Activated naive CD8-positive, alpha-beta T cell treated with anti-CD3 and anti-CD28 coated beads, Interleukin-2, amount 10 ng/mL, durations not matched to agents 7 days and 5 days (primary cell): ENCODE measurements around the gene DNAJB7. TPM values are rescaled to one million over a fixed set of nuclear protein-coding genes. Genes with fewer than 3 reads are reported as not detected.
"Not testable (repeated sequence)": the region's sequence is repeated elsewhere in the genome, so short reads cannot be mapped to it uniquely, and the experiment has no call there.

Experiments used
- ATAC-seq: fragments of 150-1000 bp; cut with Tn5 transposase; one replicate; pipeline ENCODE4 v1.10.0; 2021; ENCODE audit warnings: low read depth, moderate library complexity
- POLR2A ChIA-PET: fragments of 350-600 bp; sonication (Branson Sonifier 250); formaldehyde crosslinking; loops from one replicate; lab custom pipeline; 2021; ENCODE audit warnings: antibody characterized with exemption; lab: Charles Lee
- DNase-seq: peaks from one replicate; pipeline ENCODE4 v3.0.0; 2021
- H3K27ac Mint-ChIP-seq: one replicate; pipeline ENCODE4 v1.8.0; 2022; ENCODE audit warnings: mild to moderate bottlenecking, mixed read lengths
- H3K27me3 Mint-ChIP-seq: one replicate; pipeline ENCODE4 v1.8.0; 2022; ENCODE audit warnings: mild to moderate bottlenecking, moderate library complexity, mixed read lengths
- H3K36me3 Mint-ChIP-seq: one replicate; pipeline ENCODE4 v1.8.0; 2021; ENCODE audit warnings: mild to moderate bottlenecking, mixed read lengths
- H3K4me1 Mint-ChIP-seq: one replicate; pipeline ENCODE4 v1.8.0; 2021; ENCODE audit warnings: mixed read lengths
- H3K4me3 Mint-ChIP-seq: one replicate; pipeline ENCODE4 v1.8.0; 2022; ENCODE audit warnings: mild to moderate bottlenecking, moderate library complexity, mixed read lengths
- H3K9me3 Mint-ChIP-seq: one replicate; pipeline ENCODE4 v1.8.0; 2021; ENCODE audit warnings: mixed read lengths
- total RNA-seq, 2 experiments: library from RNA; stranded (reverse); gene quantifications; one replicate each; pipeline ENCODE4 v1.2.3, GENCODE V29; 2021

The DNAJB7 gene
- total RNA-seq = not detected

GRCh38 chr22:40862013-40862412 is at the start of gene DNAJB7:
TSS of gene DNAJB7 (minus strand) at chr22:40862113. CDS start at chr22:40861994, 119 bp downstream.
- Mint-ChIP-seq H3K9me3 (no peaks in the 10 kb centered on the region), H3K36me3 (peaks cover 8% of the 10 kb centered on the region), H3K27ac (peak within 1 kb of the TSS; percentile 30), H3K27me3 (no peaks in the 10 kb centered on the region), H3K4me1 (peaks cover 17% of the 10 kb centered on the region), H3K4me3 (no peak within 1 kb of the TSS)
- DNase-seq = no peak
- no peak for ATAC-seq
- POLR2A ChIA-PET = no interaction called here

- Mint-ChIP-seq H3K9me3 (no peaks in the 10 kb centered on the region), H3K36me3 (peaks cover 2% of the 10 kb centered on the region), H3K4me3 (no peak overlapping the region), H3K4me1 (no peaks in the 10 kb centered on the region), H3K27me3 (no peaks in the 10 kb centered on the region), H3K27ac (no peak overlapping the region)
- ATAC-seq (no peak), DNase-seq (no peak)
- POLR2A ChIA-PET = no interaction called here
Measured at GRCh38 chr22:40908895-40909294, 47.0 kb upstream of the DNAJB7 start.

- POLR2A ChIA-PET = no interaction called here
- Mint-ChIP-seq H3K27ac (no peak overlapping the region), H3K4me1 (no peaks in the 10 kb centered on the region), H3K36me3 (no peaks in the 10 kb centered on the region), H3K4me3 (no peak overlapping the region), H3K9me3 (no peaks in the 10 kb centered on the region), H3K27me3 (no peaks in the 10 kb centered on the region)
- no peak for ATAC-seq
- DNase-seq = no peak
Measured at GRCh38 chr22:40904101-40904500, 42.2 kb upstream of the DNAJB7 start.

- peak overlapping the region; percentile 6 for H3K27ac Mint-ChIP-seq
- no peaks in the 10 kb centered on the region for H3K36me3 Mint-ChIP-seq
- no peaks in the 10 kb centered on the region for H3K9me3 Mint-ChIP-seq
- H3K4me1 Mint-ChIP-seq = peaks cover 2% of the 10 kb centered on the region
- ATAC-seq (peak; percentile 42), DNase-seq (no peak)
- peak overlapping the region; percentile 53 for H3K4me3 Mint-ChIP-seq
- H3K27me3 Mint-ChIP-seq = no peaks in the 10 kb centered on the region
- POLR2A ChIA-PET = interaction anchor here (0.6 to 1.4 kb wide), 4 partner anchors 19 to 463 kb away, joined by 3 to 6 read pairs (median 3); no protein-coding TSS in a partner anchor
Measured at GRCh38 chr22:40898850-40899357, 37.0 kb upstream of the DNAJB7 start.

GRCh38 chr22:40894417-40894816 is 32.5 kb upstream of the DNAJB7 start:
- POLR2A ChIA-PET = no interaction called here

GRCh38 chr22:40890881-40891280 is 29.0 kb upstream of the DNAJB7 start:
- POLR2A ChIA-PET = no interaction called here
- Mint-ChIP-seq H3K27ac (no peak overlapping the region), H3K4me1 (peaks cover 6% of the 10 kb centered on the region), H3K9me3 (no peaks in the 10 kb centered on the region), H3K27me3 (no peaks in the 10 kb centered on the region), H3K4me3 (no peak overlapping the region), H3K36me3 (peaks cover 5% of the 10 kb centered on the region)
- DNase-seq (no peak), ATAC-seq (no peak)

More at GRCh38 chr22:40894417-40894816, 32.5 kb upstream of the DNAJB7 start:
- DNase-seq (no peak), ATAC-seq (no peak)
- H3K9me3 Mint-ChIP-seq = no peaks in the 10 kb centered on the region
- H3K4me1 Mint-ChIP-seq = peaks cover 2% of the 10 kb centered on the region
- no peaks in the 10 kb centered on the region for H3K27me3 Mint-ChIP-seq
- H3K27ac Mint-ChIP-seq = no peak overlapping the region
- H3K4me3 Mint-ChIP-seq = no peak overlapping the region
- H3K36me3 Mint-ChIP-seq = peaks cover under 1% of the 10 kb centered on the region

GRCh38 chr22:40889116-40889515 is 27.2 kb upstream of the DNAJB7 start:
- H3K4me3 Mint-ChIP-seq = no peak overlapping the region
- peaks cover 6% of the 10 kb centered on the region for H3K4me1 Mint-ChIP-seq
- POLR2A ChIA-PET = interaction anchor here (0.5 kb wide), 1 partner anchor 33 kb away, joined by 3 read pairs; the partner anchor contains the start of gene ST13
- ATAC-seq (no peak), DNase-seq (no peak)
- no peaks in the 10 kb centered on the region for H3K27me3 Mint-ChIP-seq
- H3K27ac Mint-ChIP-seq = peak overlapping the region; percentile 20
- H3K36me3 Mint-ChIP-seq = peaks cover 5% of the 10 kb centered on the region
- H3K9me3 Mint-ChIP-seq = no peaks in the 10 kb centered on the region

GRCh38 chr22:40878922-40879321 is 17.0 kb upstream of the DNAJB7 start:
- DNase-seq = no peak
- POLR2A ChIA-PET = no interaction called here
- Mint-ChIP-seq H3K27me3 (no peaks in the 10 kb centered on the region), H3K4me1 (no peaks in the 10 kb centered on the region), H3K9me3 (no peaks in the 10 kb centered on the region), H3K36me3 (peaks cover 4% of the 10 kb centered on the region), H3K4me3 (no peak overlapping the region), H3K27ac (no peak overlapping the region)
- ATAC-seq = no peak

- Mint-ChIP-seq H3K4me3 (no peak overlapping the region), H3K4me1 (no peaks in the 10 kb centered on the region), H3K27me3 (no peaks in the 10 kb centered on the region), H3K9me3 (no peaks in the 10 kb centered on the region), H3K27ac (no peak overlapping the region), H3K36me3 (peaks cover 3% of the 10 kb centered on the region)
- ATAC-seq (no peak), DNase-seq (no peak)
- POLR2A ChIA-PET = no interaction called here
Measured at GRCh38 chr22:40877488-40877887, 15.6 kb upstream of the DNAJB7 start.

- POLR2A ChIA-PET = no interaction called here
- Mint-ChIP-seq H3K4me3 (no peak overlapping the region), H3K36me3 (peaks cover 2% of the 10 kb centered on the region), H3K27me3 (no peaks in the 10 kb centered on the region), H3K9me3 (no peaks in the 10 kb centered on the region), H3K4me1 (no peaks in the 10 kb centered on the region), H3K27ac (no peak overlapping the region)
- DNase-seq = no peak
- ATAC-seq = no peak
Measured at GRCh38 chr22:40876907-40877306, 15.0 kb upstream of the DNAJB7 start.

GRCh38 chr22:40875111-40875510 is 13.2 kb upstream of the DNAJB7 start:
- Mint-ChIP-seq H3K27ac (no peak overlapping the region), H3K9me3 (no peaks in the 10 kb centered on the region), H3K36me3 (peaks cover 3% of the 10 kb centered on the region), H3K27me3 (no peaks in the 10 kb centered on the region), H3K4me3 (no peak overlapping the region), H3K4me1 (no peaks in the 10 kb centered on the region)
- ATAC-seq (no peak), DNase-seq (no peak)
- POLR2A ChIA-PET = no interaction called here

- no peaks in the 10 kb centered on the region for H3K27me3 Mint-ChIP-seq
- POLR2A ChIA-PET = no interaction called here
- H3K27ac Mint-ChIP-seq = no peak overlapping the region
- no peak overlapping the region for H3K4me3 Mint-ChIP-seq
- ATAC-seq = no peak
- H3K9me3 Mint-ChIP-seq = no peaks in the 10 kb centered on the region
- H3K36me3 Mint-ChIP-seq = peaks cover 3% of the 10 kb centered on the region
- no peaks in the 10 kb centered on the region for H3K4me1 Mint-ChIP-seq
- DNase-seq = no peak
Measured at GRCh38 chr22:40874016-40874415, 12.1 kb upstream of the DNAJB7 start.

GRCh38 chr22:40868379-40868778 is 6.5 kb upstream of the DNAJB7 start:
- not testable (repeated sequence) for H3K4me1 Mint-ChIP-seq, H3K36me3 Mint-ChIP-seq, H3K27me3 Mint-ChIP-seq, DNase-seq, H3K4me3 Mint-ChIP-seq, H3K27ac Mint-ChIP-seq, H3K9me3 Mint-ChIP-seq, ATAC-seq
- POLR2A ChIA-PET = interaction anchor here (2.2 kb wide), 1 partner anchor 11 kb away, joined by 11 read pairs; the partner anchor contains the start of genes ST13 and XPNPEP3

- peaks cover 7% of the 10 kb centered on the region for H3K4me1 Mint-ChIP-seq
- H3K27ac Mint-ChIP-seq = no peak overlapping the region
- H3K9me3 Mint-ChIP-seq = no peaks in the 10 kb centered on the region
- no peak overlapping the region for H3K4me3 Mint-ChIP-seq
- POLR2A ChIA-PET = interaction anchor here (0.6 to 2.2 kb wide), 2 partner anchors 10 to 14 kb away, joined by 3 to 11 read pairs; partner anchors contain the start of genes ST13 and XPNPEP3
- DNase-seq (no peak), ATAC-seq (no peak)
- H3K36me3 Mint-ChIP-seq = peaks cover 3% of the 10 kb centered on the region
- no peaks in the 10 kb centered on the region for H3K27me3 Mint-ChIP-seq
Measured at GRCh38 chr22:40867109-40867508, 5.2 kb upstream of the DNAJB7 start.
